Thyroid gland (tissue), 4 donors: ENCODE results near the gene TMCC2.

Experiments used
- CTCF ChIP-seq, 6 experiments: fragments of 200-600 bp in 3 of 6; fragments of 450-650 bp in 3 of 6; sonication (generic) in 3 of 6; IDR thresholded peaks; one replicate each; pipeline ENCODE4 v1.5.1; 2016 to 2019; ENCODE audit warnings: antibody characterized with exemption in 6 of 6, mild to moderate bottlenecking in 2 of 6, inconsistent platforms in 1 of 6, moderate library complexity in 1 of 6
- POLR2A ChIP-seq, 2 donors: fragments of 450-650 bp; IDR thresholded peaks; one replicate each; pipeline ENCODE4 v1.6.1; 2017; ENCODE audit warnings: antibody characterized with exemption in 2 of 2, mild to moderate bottlenecking in 2 of 2, moderate library complexity in 1 of 2

GRCh38 chr1:205204552-205204951, 23.2 kb upstream of the TMCC2 start:
- TF ChIP-seq CTCF (IDR thresholded peaks at IDR 0.05) (no peak), POLR2A (IDR thresholded peaks at IDR 0.05) (no peak)
